ENCODE data around the gene CENPO.

DNA sequence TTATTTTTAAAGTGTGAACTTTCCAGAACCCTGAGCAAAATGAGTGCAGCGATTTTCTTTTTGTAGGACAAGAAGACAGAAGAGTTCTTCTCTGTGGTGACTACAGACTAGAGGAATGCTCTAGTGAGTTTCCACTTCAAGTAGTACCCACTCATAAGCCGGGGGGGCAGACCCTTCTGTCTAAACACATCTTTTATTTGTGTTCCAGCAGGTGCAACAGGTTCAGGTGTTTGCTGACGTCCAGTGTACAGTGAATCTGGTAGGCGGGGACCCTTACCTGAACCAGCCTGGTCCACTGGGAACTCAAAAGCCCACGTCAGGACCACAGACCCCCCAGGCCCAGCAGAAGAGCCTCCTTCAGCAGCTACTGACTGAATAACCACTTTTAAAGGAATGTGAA, 25.2 kb upstream of the CENPO start:
- TF ChIP-seq, protein P1, sequence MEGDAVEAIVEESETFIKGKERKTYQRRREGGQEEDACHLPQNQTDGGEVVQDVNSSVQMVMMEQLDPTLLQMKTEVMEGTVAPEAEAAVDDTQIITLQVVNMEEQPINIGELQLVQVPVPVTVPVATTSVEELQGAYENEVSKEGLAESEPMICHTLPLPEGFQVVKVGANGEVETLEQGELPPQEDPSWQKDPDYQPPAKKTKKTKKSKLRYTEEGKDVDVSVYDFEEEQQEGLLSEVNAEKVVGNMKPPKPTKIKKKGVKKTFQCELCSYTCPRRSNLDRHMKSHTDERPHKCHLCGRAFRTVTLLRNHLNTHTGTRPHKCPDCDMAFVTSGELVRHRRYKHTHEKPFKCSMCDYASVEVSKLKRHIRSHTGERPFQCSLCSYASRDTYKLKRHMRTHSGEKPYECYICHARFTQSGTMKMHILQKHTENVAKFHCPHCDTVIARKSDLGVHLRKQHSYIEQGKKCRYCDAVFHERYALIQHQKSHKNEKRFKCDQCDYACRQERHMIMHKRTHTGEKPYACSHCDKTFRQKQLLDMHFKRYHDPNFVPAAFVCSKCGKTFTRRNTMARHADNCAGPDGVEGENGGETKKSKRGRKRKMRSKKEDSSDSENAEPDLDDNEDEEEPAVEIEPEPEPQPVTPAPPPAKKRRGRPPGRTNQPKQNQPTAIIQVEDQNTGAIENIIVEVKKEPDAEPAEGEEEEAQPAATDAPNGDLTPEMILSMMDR (IDR thresholded peaks at IDR 0.05; ENCODE audit: low read depth, low read length), result no peak
- no peak for TF ChIP-seq EZH2phosphoT487 (IDR thresholded peaks at IDR 0.05; ENCODE audit: low read depth)

Data from OCI-LY3 (cell line).